ENCODE data around the gene SEPTIN5.

Gene SEPTIN5

DNA sequence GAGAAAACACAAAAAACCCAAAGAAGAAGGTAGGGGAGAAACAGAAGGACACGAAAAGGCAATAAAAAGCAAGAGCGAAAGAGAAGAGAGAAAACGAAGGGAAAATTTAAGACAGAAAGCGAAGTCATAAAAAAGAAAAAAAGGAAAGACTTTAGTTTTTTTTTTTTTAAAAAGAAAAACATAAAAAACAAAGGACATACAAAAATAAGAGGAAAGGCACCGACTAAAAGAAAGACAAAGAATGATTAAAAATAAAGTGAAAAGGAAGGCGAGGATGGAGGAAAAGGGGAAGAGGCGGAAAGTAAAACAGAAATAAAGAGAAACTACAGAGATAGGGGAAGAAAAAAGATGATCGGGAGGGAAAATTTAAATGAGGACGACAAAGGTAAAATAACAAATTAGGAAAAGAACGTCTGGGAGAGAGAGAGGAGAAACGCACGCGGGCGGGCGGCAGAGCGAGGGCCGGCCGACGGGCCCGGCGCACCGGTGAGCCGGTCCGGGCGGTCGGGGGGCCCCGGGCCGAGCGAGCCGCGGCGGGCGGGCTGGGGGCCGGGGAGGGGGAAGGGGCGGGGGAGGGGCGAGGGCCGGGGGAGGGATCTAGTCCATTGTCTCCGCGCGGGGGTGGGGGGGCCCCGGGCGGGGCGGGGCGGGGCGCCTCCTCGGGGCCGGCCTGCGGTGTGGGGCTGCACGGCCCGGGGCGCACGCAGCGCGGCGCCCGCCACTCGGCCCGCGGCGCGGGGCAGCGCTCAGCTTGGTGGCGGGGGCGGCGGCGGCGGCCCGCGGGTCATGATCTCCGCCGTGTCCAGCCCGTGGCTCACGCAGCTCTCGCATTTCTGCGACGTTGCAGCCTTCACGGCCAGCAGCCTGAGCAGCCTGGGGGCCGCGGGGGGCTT, 46.0 kb downstream of the SEPTIN5 start, which contains the start of gene TBX1:
TBX1 (plus strand) TSS at position 721 of the 893 bp plus-strand sequence; CDS start at position 787, 66 bp downstream.
- DNase-seq (ENCODE audit: low read depth in 2 of 2, low spot score in 1 of 2): no peak

DNA sequence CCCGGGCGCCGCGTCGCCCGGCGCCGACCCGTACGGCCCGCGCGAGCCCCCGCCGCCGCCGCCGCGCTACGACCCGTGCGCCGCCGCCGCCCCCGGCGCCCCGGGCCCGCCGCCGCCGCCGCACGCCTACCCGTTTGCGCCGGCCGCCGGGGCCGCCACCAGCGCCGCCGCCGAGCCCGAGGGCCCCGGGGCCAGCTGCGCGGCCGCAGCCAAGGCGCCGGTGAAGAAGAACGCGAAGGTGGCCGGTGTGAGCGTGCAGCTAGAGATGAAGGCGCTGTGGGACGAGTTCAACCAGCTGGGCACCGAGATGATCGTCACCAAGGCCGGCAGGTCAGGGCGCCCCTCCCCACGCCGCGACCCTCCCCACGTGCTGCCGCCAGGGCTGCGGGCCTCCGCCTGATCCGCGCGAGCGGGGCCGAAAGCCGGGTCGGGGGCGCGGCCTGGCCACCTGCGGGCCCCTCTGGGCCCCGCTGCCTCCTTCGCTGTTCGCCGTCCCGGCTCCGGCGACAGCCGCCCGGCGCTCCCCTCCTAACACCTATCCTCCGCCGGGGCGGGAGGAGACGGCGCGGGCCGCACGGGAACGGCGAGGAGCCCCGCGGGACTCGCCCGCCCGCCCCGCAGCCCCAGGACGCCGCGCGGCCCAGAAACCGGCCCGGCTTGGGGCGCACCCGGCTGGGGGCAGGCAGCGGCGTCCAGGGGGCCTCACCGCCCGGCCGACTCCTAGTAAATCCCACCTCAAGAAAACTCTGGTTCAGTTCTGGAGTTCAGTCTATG, 46.8 kb downstream of the SEPTIN5 start:
- DNase-seq (ENCODE audit: low read depth in 2 of 2, low spot score in 1 of 2): no peak

DNA sequence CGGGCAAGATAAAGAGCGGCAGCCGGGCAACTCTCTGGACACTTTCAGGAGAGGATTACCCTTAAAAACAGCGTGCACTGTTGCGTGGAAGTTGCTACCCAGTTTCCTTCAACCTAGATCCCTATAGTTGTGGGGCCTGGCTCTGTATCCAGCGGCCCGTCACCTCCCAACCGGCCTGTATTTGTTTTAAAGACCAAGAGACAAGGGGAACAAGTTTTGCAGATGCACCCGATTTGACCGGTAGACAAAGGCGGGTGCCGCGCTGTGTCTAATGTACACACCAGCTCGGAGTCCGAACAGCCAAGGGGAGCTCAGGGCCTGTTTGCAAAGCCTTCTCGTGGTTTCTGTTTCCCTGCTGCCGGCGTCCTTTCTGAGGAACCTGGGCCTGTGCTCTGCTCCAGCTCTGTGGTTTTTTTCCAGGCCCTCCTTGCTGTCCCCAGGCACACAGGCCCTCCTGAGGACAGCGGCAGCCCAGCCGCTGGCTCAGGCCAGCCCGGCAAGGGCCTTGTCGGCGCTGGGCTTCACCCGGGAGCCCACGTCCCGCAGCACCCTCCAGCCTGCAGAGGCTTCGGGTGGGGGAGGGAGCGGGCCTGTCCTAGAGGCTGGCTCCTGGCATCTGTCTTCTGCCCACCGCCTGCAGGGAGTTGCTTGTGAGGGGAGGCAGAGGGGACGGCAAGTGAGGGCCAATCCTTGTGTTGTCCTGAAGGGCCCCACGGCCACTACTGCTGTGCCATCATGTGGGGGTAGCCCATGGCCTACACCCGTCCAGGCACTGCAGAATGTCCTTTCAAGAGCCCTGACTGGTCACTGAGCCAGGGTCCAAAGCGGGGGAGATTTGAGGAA, 47.6 kb downstream of the SEPTIN5 start:
- DNase-seq (ENCODE audit: low read depth in 2 of 2, low spot score in 1 of 2): no peak

DNA sequence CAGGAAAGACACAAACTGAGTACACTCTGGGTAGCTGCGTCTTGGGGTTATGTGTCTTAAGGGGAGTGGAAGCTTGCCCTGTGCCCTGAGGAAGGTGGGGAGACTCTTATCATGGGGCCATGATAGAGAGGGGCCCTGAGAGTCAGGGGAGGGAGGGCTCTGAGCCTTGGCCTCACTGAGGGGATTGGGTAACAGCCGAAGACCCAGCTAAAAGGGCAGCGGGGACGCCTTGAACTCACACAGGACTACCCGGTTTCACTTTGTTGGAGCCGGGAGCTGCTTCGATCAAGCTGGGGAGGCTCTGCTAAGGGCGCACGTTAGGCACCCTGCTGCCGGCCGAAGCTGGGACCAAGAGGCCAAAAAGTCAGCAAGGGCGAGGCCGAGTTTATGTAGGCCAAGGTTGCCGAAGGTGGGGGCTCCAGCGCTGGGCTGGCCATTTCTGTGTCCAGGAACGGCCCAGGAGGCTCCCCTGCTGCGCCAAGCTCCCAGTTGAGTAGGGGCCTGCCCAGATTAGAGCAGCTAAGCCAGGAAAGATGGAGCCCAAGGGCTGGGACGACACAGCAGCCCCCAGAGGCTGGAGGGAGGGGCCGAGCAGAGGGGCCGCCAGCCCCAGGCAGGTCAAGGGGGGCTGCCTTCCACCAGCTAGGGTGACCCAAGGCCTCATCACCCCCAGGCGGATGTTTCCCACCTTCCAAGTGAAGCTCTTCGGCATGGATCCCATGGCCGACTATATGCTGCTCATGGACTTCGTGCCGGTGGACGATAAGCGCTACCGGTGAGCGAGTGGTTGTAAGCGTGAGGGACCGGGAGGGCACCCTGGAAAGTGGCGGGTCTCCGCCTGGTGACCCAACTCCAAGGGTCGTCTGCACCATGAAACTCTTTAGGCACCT, 48.5 kb downstream of the SEPTIN5 start:
- no peak for DNase-seq (ENCODE audit: low read depth in 2 of 2, low spot score in 1 of 2)

DNA sequence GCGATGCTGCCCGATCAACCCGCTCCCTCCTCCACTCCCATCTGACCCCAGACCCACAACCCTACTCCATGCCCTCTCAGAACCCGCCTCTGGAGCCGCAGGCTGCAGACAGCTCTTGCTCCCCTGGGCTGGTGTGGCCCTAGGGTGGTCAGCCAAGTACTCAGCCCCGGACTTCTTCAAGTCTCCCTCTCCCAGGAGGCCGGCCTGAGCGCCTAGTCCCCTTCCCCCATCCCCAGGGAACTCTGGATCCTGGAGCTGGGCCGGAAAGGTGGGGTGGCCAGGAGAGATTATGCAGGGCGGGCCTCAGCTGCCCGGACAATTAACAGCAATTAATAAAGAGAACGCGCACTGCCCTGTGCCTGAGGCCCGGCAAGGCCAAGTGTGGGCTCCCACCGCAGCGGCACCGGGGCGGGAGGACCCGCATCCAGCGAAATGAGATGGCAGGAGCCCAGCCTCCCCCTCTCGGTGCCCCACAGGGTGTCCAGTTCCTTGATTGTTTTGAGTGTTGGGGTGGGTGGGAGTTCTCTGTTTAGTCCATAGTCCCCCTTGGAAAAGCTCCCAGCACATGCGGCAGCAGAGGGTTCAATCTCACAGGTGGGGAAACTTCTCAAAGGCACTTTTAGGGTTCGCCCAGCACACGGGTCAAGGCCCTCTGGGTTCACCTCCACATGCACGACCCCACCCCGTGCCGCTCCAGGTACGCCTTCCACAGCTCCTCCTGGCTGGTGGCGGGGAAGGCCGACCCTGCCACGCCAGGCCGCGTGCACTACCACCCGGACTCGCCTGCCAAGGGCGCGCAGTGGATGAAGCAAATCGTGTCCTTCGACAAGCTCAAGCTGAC, 49.4 kb downstream of the SEPTIN5 start:
- no peak for DNase-seq (ENCODE audit: low read depth in 2 of 2, low spot score in 1 of 2)

DNA sequence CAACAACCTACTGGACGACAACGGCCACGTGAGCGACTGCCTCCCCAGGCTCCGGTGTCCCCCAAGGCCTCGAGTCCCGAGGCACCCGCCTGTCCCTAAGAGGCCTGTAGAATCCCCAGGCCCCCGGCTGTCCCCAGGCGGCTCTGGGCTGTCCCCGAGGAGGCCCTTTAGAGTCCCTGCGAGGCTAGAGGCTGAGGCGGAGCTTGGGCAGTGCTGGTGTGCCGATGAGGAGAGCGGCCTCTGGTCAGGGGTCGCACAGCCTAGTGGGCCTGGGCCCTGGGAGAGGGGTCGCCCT, 49.9 kb downstream of the SEPTIN5 start:
- DNase-seq (ENCODE audit: low read depth in 2 of 2, low spot score in 1 of 2): no peak

DNA sequence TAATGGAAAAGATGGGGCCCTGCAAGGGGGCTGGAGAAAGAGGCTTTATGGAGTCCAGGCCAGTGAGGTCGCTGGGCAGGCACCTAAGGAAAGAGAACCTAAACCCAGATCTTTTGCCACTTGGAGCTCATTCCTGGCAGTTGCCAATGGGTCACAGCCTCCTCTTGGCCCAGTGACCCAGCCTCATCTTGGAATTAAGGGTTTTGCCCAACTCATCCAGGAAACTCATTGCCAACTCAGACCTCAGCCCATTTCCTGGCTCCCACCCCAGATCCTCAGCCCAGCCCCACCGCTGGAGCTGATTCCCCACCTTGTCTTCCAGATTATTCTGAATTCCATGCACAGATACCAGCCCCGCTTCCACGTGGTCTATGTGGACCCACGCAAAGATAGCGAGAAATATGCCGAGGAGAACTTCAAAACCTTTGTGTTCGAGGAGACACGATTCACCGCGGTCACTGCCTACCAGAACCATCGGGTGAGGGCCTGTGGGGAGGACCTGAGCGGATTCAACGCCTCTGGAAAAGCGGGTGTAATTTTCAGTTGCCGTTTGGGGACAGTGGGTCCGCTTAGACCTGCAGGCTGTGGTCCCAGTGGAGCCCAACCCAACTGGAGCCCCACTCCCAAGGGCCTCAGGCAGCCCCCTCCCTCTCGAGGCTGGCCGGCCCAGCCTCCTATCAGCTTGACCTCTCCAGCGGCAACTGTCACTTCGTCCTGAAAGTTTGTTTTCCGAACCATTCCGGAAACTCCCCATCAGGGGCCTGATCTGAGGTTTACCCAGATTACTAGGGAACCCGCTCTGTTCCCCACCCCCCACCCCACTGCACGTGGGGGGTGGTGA, 50.6 kb downstream of the SEPTIN5 start:
- DNase-seq (ENCODE audit: low read depth in 2 of 2, low spot score in 1 of 2): no peak

DNA sequence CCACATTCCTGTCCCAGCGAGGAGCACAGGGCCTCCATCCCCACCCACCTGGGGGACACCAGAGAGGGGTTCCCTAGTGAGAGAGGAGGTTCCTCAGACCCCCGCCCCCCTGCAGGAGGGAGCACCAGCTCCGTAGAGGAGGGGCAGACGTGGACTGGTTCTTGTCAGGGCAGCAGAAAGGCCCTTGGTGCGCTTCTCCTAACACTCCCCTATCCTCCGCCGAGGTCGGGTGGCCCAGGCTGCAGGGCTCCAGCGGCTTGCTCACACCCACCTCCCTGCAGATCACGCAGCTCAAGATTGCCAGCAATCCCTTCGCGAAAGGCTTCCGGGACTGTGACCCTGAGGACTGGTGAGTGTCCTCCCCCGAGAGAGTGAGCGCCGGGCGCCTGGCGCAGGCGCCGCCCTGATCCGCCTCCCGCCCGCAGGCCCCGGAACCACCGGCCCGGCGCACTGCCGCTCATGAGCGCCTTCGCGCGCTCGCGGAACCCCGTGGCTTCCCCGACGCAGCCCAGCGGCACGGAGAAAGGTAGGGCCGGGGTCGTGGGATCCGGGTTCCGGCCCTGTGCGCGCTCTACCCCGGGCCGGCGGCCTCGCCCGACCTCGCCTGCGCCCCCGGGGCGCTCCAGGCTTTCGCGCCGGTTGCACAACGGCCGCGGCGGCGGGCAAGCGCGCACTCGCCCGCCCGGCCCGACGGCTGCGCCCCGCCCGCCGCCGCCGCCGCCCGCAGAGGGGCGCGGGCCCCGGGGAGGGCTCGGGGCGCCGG, 51.4 kb downstream of the SEPTIN5 start:
- DNase-seq (ENCODE audit: low read depth in 2 of 2, low spot score in 1 of 2): no peak

DNA sequence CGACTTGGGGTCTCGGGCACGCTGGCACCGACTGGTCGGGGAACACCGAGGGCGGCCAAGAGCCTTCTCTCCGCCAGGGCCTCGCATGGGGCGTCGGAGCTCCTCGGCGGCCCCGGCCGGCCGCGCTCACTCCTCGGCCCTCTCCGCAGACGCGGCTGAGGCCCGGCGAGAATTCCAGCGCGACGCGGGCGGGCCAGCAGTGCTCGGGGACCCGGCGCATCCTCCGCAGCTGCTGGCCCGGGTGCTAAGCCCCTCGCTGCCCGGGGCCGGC, 51.9 kb downstream of the SEPTIN5 start:
- DNase-seq (ENCODE audit: low read depth in 2 of 2, low spot score in 1 of 2): no peak

DNA sequence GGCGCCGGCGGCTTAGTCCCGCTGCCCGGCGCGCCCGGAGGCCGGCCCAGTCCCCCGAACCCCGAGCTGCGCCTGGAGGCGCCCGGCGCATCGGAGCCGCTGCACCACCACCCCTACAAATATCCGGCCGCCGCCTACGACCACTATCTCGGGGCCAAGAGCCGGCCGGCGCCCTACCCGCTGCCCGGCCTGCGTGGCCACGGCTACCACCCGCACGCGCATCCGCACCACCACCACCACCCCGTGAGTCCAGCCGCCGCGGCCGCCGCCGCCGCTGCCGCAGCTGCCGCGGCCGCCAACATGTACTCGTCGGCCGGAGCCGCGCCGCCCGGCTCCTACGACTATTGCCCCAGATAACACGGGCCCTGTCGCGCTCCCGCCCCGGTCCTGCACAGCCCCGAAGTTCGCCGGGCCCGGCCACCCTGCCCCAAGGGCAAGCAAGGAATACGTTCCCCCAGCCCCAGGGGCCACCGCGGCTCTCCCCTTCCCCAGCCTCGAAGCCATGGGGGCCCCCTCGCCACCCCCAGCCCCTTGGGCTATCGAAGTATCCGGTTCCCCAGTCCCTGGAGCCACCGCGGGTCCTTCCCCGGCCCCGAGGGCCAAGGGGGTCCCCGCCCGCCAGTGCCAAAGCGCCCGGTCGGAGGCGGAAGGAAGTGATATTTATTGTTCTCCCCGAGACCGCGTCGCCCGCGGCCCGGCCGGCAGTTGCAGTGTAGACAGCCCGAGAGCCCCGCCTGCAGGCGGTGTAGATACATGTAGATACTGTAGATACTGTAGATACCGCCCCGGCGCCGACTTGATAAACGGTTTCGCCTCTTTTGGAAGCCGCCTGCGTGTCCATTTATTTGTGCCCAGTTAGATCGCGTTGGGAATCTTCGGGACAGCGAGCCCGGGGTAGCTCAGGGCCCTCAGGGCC, 52.5 kb downstream of the SEPTIN5 start:
- DNase-seq (ENCODE audit: low read depth in 2 of 2, low spot score in 1 of 2): no peak

DNA sequence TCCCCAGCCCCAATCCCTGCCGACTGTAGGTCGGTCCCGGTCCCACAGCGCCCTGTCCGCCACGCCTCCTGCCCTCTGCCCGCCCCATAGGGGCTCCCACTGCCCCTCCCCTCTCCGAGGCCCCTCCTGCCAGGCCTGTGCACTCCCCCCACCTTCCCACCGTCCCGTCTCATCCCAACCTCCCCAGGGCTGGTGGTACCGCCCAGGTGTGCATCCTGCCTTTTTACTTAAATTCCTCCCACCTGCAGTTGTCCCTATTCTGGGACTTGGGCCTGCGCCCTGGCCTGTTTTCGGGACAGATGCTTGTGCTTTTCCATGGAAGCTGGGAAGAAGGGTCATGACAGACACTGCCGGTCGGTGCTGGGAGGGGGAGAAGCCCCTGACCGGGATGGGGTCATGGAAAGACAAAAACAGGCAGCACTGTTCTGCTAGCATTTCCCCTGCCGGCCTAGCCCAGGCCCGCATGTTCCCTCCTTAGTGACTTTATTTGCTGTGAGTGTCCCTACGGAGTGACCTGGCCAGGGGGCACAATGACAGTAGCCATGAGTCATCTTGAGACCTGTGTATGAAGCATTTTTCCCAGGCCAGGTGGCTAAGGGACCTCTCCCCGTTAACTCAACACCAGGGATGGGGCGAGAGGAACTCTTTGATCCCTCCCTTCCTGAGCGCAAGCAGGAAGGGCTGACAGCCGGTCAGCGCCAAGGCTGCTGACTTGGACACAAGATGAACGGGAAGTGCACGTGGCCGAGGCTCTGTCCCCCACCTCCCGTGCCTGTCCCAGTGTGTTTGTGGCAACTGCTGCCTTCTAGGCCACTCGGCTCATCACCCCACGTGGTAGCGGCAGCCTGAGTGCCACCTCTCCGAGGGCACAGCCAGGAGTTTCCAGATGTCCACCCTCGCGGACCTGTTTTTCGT, 53.4 kb downstream of the SEPTIN5 start:
- DNase-seq (ENCODE audit: low read depth in 2 of 2, low spot score in 1 of 2): no peak

DNA sequence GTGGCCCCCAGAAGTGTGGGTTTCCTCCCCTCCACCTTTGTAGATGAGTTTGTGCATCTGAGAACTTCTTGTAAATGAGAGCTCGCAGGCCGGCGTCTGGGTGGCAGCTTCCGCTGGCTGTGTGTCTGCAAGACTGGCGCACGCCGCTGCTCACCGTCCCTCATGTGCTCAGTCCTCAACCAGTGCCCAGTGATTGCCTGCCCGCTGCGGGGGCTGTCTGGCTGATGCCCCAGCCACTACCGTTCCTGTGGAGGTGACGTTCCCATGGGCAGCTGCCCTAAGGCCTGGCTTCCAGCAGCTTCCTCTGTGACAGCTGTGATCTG, 55.1 kb downstream of the SEPTIN5 start:
- no peak for DNase-seq (ENCODE audit: low read depth in 2 of 2, low spot score in 1 of 2)

DNA sequence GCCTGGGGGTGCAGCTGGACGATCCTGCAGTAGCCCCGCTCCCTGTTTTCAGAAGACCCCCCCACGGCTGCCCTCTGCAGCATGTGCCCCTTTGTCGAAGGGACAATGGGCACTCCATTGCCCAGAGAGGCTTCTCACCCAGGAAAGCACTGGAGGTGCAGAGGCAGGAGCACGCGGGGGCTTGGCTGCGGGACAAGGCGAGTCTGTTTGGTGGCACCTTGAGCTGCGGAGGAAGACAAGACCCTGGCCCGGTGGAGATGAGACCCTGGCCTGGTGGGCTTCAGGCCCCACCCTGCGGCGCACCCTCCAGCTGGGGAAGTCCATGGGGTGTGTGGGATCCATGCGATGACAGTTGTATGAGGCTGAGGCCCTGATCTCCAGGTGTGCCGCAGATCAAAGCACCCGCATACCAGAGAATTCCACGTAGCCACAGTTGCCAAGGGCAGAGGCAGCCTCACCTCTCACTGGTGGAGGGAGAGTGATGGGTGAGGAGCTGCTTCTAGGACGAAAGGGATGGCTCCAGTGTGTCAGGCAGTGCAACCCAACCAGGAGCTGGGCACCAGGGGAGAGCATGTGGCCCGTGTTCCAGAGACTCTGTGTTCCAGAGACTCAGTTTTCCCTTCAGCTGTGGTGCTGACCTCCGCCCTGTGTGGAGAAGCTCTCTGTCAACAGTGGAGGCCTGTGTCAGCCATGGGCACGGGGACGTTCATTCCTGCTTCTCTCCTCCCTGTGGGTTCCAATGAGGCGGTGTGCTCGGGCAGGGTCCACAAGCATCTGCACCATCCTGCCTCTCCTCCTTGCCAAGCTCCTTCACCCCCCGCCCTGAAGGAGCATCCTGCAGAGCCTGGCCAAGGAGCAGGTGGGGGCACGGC, 56.3 kb downstream of the SEPTIN5 start:
- no peak for DNase-seq (ENCODE audit: low read depth in 2 of 2, low spot score in 1 of 2)

DNA sequence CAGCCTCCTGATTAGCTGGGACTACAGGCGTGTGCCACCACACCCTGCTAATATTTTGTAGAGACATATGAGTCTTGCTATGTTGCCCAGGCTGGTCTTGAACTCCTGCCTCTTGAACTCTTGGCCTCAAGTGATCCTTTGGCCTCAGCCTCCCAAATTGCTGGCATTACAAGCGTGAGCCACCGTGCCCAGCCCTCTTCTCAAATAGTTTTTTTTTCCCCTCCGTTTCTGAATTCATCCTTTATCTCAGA, 58.0 kb downstream of the SEPTIN5 start:
- DNase-seq (ENCODE audit: low read depth in 2 of 2, low spot score in 1 of 2): no peak
